CD4-positive, alpha-beta T cell treated with Interleukin-4 for 1 hour (primary cell): ENCODE data around the gene TMEM212.

ENCODE experiments used
- DNase-seq, 2 donors: peaks; one replicate each; pipeline ENCODE4 v3.0.0-alpha.2; 2020 to 2022

The TMEM212 gene

DNA sequence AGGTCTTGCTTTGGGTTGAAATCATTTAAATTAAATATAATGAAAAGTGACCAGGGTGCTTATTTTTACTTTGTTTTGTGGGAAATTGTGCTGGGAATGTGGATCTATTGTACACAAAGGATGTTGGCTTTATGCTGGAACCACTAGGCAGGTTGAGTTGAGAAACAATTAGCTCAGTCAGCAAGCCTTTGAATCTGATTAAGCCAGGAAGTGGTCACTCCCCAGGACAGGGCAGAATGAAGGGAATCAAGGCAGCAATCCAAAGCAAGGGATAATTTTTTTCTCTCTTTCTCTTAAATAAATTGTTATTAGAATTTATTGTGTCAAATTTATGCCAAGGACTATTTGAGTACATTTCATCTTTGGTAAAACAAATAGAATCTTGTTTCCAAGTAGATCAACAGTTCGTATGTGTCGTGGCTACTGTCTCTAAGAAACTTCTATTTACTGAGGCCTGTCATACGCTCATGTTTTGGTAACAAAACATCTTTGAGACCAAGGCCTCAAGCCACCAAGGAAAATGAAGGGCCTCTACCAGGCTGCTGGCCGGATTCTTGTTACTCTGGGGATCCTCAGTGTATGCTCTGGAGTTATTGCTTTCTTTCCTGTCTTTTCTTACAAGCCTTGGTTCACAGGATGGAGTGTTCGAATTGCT, at the start of gene TMEM212:
Gene TMEM212, plus strand, starts transcription at position 486 of the 655 bp plus-strand sequence. Its CDS starts 35 bp downstream, at position 521.
- no peak for DNase-seq

DNA sequence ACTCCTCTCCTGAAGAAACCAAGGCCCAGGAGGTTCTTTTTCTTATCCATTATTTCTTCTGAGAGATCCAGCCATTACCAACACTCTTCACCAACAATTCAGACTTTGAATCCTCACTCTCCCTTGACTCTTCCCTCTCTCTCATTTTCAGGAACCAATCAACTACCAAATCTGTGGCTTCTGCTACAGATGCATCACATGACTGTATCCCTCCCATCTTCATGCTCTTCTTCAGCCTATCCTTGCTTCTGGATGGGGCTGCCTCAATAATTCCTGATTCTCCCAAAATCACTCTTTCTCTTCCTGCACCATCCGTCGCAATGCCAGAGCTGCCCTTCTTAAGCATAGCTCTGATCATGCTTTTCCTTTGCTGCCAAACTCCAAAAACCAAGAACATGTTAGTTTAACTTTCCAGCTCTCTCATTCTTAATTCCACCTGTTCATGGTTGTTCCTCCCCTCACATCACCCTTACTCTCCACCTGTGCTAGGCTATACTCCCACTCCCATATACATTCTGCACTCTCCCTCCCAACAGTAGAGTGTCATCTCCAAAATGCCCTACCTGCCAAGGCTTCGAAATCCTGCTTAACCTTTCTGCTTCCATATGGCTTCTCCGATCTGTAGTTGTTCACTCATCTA, 46.4 kb upstream of the TMEM212 start:
- no peak for DNase-seq

DNA sequence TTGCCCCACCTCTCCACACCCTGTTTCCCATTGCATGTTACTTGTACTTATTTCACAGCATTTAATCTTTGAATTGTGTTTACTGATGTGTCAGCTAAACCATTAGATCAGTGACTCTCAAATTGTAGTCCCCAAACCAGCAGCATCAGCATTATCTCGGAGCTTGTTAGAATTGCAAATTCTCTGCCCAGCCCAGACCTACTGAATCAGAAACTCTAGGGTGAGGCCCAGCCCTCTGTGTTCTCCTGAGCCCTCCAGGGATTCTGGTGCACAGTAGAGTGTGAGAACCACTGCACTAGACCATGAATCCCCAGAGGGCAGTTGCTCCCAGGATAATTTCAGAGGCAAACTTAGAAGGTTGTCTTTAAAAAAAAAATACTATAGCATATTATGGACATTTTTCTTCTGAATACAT, 45.9 kb upstream of the TMEM212 start:
- DNase-seq: no peak

DNA sequence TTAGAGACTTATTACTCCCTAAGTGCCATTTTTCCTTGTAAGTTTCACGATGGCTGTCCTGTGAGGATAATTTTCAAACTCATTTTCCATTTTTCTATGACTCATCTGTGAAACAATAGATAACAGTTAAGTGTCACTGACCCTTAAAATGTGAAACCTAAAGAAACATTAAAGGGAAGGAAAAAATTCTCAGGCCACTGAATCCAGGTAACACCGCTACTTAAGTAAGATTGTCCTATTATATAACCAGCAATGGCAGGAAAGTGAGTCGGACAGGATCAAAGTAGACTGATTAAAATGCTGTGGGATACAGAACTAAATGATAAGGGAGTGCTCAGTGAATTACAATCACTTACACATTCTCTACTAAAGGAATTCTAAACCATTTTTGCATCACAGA, 45.3 kb upstream of the TMEM212 start:
- no peak for DNase-seq

DNA sequence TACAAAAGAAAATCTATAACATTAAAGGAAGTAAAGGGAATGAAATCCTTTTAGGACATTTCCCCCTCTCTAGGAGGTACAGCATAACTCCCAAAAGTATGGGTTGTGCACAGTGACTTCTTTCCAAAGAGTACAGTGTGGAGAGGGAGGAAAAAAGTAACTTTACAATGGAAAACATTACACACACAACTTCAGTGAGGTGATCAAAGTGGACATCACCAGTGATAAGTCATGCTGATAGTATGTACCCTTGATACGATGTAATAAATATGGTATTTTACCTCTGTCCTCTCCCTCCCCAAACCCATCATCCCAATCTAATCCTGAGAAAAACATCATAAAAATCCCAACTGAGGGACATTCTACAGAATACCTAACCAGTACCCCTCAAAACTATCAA, 43.6 kb upstream of the TMEM212 start:
- no peak for DNase-seq

DNA sequence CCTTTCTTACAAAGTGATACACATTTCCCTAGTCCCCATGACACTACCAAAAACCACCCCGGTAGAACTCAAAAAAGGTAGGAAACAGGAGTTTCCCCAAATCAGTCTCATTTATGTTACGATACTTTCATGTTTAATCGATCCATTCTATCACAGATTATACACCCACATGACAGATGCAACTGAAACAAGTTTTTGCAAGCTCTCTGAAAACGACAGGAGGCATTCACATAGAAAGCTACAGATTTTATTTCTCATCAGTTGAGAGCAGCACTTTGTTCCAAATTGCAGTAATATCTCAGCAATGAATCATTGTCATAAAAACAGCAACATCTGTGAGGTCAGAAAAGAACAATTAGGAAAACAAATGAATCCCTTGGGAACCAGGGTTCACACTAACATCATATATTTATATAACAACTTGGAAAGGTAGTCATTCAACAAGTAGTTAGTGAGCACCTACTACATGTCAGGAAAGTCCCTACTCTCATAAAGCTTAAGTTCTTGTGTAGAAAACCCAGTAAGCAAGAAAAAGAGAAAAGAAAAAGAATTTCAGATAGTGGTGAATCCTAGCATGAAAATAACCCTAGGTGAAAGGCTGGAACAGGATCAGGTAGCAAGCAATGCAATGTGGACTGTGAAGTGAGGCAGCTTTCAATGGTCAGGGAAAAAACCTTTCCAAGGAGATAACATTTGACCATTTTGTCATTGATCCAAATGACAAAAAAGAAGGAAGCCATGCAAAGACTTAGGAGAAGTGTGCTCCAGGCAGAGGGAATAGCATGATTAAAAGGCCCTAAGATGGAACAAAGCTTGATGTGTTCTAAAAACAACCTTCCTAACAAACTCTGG, 41.2 kb upstream of the TMEM212 start:
- no peak for DNase-seq

DNA sequence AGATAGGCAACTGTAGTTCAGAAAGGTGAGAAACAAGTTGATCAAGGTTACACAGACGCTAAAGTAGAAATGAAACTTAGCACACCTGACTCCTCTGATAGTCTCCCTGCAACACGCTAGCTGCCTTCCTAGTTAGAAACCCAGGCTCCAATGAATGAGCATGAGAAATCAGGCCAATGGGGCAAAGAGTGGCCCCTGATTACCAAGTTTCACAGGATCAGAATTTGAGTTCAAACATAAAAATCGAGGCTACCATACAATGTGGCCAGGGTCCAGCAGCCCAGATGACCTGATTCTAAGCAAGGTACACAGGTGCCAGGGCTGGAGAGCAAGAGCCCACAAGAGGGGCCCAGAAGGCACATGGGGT, 40.6 kb upstream of the TMEM212 start:
- DNase-seq: no peak

DNA sequence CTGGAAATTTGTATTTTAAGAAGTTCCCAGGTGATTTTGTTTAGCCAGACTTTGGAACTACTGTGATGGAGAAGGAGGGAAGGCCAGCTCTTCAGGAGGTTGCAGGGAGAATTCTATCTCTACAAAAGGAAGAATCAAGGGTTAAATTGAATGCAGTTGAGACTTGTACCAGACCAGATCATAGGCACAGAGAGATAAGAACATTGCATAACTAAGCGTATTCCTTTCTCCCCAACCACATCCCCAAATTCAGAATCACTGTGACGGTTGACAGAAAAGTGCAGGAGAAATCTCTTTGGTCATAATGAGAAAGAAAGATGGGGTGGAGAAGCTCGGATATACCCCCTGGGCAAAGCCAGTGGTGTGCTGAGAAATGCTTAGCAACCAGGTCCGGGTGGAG, 40.1 kb upstream of the TMEM212 start:
- no peak for DNase-seq

DNA sequence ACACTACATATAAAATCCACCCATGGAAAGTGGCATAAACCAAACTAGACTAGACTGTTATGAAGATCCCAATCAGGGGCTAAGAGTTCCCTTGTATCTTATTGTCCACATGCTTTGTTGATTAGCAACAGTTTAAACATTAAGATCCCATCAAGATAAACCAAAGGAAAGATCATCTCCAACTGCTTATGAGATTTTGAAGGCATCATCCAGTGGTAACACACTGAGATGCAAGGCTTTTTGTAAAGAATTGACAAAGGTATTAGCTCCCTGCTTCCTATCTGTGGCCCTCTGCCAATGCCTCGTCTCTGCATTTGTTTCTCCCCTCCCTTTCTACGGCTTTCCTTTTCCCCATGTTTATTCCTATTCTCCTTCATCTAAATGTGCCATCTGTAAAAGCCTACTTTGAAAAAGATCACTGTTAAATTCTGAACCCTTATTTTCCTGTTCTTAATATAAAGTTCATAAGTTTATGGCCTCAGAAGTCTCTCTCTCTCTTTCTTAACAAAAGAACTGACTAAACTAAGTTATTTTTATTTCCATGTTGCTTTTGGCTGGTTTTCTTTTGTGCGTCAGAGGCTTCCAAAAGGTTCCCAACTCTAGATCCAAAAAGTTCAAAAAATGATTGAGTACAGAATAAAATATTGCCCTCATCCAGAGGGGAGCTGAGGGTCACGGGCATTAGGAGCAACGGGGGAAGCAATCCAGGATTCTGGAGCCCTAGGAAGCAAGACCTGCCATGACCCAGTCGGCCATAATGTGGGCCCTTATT, 38.3 kb upstream of the TMEM212 start:
- no peak for DNase-seq

DNA sequence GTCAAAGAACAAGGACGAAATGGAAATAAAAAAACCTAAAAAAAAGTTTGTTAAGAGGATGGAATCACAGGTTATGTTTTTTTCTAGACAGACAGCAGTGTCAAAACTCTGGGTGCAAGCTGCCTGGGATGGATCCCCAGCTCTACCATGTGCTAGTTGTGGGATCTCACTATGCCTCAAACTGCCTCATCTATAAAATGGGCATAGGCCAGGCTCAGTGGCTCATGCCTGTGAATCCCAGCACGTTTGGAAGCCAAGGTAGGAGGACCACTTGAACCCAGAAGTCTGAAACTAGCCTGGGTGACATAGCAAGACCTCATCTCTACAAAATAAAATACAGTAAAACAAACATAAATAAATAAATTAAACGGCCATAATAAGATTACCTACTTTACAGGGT, 37.5 kb upstream of the TMEM212 start:
- DNase-seq: no peak

DNA sequence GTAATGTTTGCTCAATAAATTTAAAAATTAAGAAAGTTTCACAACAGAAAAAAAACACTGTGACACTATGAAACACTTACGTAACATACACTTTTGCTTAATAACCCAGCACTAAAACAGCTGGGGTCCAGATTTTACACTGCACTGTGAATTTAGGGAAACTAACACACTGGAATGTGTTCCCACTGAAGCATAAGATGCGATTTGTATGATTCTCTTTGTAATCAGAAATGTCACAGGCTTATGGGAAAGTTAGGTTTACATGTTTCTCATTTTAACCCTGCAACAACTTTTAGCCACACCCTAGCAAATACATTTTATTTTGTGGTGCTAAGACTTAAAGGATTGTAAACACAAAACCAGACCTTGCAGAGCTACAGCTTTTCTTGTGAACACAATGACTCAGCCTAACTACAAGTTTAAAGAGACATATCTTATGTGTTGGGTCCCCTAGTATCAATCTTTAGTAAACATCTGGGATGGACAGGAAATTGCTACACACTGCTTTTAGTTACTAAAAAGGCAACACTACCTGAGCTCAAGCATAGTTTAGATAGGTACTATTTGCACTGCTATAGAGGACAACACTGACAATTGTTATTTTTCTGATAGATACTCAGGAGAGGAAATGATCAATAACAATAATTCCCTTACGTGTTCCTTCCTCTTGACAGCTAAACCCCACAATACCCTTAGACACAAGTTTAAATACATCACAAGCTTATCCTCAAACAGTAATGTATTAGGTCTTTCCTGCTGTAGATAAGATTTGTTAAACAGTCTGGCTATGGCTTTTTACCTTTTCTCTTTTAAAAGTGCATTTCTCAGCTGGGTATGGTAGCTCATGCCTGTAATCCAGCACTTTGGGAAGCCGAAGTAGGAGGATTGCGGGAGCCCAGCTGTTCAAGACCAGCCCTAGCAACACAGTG, 36.7 kb upstream of the TMEM212 start:
- DNase-seq: no peak

DNA sequence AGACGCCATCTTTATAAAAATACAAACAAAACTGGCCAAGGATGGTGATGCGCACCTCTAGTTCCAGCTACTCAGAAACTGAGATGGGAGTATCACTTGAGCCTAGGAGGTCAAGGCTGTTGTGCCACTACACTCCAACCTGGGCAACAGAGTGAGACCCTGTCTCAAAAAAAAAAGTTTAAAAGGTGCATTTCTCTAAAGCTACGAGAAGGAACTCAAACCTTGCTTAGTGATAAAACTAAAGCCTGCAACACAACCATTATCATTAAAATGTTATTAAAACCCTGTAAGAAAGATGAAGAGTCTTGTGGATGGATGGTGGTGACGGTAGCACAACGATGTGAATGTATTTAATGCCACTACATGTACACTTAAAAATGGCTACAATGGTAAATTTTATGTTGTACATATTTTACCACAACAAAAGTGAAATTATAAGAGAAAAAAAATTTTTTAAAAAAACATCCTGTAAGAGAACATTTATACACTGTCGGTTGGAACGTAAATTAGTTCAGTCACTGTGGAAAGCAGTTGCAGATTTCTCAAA, 35.9 kb upstream of the TMEM212 start:
- no peak for DNase-seq

DNA sequence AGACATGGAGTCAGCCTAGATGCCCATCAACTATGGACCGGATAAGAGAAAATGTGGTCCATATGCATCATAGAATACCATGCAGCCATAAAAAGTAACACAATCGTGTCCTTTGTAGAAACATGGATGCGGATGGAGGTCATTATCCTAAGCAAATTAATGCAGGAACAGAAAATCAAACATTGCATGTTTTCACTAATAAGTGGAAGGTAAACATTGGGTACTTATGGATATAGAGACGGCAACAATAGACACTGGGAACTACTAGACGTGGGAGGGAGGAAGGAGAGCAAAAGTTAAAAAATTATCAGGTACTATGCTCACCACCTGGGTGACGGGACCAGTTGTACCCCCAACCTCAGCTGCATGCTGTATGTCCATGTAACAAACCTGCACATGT, 35.3 kb upstream of the TMEM212 start:
- no peak for DNase-seq

DNA sequence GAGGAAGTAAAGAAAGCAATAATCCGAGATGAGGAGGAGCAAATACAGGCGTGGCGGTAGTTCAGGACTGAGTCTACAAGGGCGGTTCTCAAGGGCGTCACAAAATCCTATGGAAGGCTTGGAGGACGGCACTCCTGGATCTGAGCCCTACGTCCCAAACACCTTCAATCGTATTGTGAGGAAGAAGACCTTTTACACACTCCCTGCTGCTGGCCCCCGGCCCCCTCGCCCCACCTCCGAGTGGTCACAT, 33.6 kb upstream of the TMEM212 start:
- DNase-seq: no peak

DNA sequence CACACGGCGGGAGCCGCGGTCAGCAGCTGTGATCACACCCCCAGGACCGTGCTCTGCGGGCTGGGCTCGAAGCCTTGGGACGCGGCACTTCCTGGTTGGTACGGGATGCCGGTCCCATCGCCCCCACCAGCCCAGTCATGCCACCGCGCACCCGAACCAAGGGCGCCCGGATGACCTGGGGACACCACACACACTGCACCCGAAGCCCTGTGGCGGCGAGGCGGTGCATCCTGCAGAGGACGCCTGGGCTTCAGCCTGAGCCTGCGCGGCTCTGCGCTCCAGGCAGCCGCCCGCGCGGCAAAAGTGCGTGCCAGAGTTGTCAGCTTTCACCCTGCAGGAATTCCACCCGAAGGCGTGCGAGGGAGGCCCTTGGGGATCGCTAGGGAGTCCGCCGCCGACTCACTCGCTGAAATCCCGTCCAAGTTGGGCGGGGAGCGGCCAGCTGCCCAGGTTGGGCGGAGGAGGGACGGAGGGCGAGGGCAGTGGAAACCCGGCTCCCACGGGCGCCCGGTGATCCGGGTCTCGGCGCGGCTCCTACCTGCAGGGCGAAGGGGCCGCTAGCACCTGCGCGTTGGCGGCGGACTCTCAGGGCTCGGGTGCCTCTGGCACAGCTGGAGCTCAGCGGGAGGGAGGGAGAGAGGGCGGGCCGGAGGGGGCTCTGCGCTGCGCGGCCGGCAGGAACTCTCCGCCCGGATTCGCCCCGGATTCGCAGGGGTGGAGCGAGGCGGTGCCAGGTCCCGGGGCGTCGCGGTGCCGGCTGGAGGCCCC, 33.1 kb upstream of the TMEM212 start, which contains the start of gene PLD1:
Gene PLD1, minus strand, starts transcription at position 623 of the 768 bp plus-strand sequence. CDS start 72,432 bp downstream, outside the sequence.
- DNase-seq: peak; percentile 25 to 44

DNA sequence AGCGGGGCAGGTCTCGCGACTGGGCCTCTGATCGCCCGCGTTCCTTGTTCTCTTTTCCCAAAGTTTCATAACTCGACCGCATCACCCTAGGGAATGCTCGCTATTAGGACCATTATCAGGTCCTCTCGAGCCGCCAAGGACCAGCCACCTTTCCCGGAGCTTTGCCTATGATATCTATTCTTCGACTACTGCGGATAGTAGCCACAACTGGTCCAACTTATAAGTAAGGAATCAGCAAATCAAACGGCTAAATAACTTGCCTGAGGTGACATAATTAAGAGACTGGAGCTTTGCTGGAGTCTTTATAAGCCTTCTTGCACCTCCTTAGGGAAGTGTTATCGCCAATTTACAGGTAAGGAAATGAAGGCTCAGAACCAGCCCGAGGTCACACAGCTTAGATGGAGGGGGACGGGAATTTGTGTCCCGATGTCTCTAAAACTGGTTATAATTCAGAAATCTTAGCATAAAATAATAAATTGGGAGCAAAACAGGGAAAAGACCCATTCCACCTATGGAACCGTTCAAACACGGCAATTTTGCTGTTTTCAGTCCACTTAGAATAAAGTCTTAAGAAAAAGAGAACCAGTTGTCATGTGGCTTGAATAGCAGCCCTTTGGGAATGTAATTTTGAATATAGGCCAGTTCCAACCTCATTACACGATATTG, 32.4 kb upstream of the TMEM212 start:
- no peak for DNase-seq

DNA sequence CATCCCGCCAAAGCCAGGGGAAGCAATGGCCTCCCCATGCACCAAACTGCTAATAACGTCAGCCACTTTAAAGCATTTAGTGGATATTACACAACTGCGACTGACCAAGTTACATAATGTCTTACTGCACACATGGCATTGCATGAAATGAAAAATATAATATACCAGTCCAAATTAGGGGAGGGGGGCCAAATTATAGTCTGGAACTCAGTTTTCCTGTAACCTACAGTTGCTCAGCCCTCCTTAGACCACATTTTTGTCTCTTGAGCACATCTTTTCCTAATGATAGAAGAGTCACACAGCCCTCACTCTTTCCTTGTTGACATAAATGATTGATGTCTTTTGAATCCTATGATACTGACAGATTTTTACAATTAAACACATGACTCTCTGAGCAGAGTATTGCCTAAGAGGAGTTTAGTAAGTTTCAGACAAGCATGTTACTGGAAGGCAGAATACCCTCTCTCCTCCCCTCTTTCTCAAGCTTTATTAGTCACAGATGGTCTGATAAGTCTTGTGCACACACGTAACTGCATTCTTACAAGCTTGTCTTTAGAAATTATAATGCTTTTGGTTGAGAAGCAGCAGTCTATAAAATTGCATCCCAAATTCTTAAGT, 31.7 kb upstream of the TMEM212 start:
- no peak for DNase-seq

DNA sequence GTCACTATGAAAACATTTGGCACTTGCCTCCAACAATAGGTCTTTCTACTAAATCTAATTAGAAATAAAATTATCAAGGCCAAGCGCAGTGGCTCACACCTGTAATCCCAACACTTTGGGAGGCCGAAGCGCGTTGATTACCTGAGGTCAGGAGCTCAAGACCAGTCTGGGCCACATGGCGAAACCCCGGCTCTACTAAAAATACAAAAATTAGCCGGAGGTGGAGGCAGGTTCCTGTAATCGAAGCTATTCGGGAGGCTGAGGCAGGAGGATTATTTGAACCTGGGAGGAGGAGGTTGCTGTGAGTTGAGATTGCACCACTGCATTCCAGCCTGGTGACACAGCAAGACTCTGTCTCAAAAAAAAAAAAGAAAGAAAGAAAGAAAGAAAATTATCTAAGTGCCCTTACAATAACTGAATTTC, 31.2 kb upstream of the TMEM212 start:
- DNase-seq: no peak

DNA sequence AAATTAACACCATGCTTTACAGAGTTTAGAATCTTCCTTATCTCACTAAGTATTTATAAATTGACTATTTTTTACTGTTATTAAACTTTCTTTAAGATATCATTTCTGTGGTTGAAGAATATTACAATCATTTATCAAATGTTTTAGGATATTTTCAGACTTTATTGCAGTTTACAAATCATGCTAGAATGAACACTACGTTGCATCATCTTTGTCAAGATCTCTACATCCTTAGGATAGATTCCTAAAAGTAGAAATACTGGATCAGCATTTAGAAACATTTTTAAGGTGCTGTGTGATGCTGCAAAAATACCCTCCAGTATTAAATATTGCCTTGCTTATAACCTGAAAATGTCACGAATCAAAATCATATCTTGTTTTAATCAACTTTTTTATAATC, 30.3 kb upstream of the TMEM212 start:
- DNase-seq: no peak

DNA sequence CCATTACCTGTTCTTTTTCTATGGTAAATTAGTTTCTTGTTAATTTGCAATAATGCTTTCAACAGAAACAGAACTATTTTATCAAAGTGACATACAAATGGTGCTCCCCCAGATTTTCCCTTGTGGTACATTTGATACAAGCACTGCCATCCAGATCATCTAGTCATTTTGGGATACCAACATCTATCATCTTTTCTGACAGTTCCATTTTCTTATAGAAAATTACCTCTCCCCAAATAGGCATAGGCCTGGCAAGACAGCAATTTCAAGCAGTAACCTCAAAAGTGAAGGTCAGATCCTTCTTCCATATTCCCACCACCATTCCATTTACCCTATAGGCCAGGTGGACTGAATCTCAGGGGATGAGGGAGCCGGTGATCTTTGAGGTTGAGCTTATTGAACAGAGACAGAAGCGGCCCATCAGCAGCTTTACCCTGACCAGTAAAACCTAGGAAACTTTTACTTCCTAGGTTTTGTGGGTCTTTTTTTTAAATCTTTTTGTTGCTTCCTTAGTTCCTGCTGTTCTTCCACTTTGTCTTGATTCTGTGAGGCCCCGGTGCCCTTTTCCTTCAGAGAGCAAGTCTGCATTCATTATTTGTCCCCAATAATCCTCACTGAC, 29.8 kb upstream of the TMEM212 start:
- no peak for DNase-seq
